HG02798 (cell line): ENCODE measurements around the gene RASGRP3.
"Not testable (repeated sequence)": the region's sequence is repeated elsewhere in the genome, so short reads cannot be mapped to it uniquely, and the experiment has no call there.

ENCODE experiments used
- ATAC-seq: cut with Tn5 transposase; IDR thresholded peaks from one replicate; pipeline ENCODE4 v1.9.1; 2021; ENCODE audit warnings: mild to moderate bottlenecking; ENCODE audit not compliant: unreplicated experiment, poor library complexity

The RASGRP3 gene, protein sequence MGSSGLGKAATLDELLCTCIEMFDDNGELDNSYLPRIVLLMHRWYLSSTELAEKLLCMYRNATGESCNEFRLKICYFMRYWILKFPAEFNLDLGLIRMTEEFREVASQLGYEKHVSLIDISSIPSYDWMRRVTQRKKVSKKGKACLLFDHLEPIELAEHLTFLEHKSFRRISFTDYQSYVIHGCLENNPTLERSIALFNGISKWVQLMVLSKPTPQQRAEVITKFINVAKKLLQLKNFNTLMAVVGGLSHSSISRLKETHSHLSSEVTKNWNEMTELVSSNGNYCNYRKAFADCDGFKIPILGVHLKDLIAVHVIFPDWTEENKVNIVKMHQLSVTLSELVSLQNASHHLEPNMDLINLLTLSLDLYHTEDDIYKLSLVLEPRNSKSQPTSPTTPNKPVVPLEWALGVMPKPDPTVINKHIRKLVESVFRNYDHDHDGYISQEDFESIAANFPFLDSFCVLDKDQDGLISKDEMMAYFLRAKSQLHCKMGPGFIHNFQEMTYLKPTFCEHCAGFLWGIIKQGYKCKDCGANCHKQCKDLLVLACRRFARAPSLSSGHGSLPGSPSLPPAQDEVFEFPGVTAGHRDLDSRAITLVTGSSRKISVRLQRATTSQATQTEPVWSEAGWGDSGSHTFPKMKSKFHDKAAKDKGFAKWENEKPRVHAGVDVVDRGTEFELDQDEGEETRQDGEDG

DNA sequence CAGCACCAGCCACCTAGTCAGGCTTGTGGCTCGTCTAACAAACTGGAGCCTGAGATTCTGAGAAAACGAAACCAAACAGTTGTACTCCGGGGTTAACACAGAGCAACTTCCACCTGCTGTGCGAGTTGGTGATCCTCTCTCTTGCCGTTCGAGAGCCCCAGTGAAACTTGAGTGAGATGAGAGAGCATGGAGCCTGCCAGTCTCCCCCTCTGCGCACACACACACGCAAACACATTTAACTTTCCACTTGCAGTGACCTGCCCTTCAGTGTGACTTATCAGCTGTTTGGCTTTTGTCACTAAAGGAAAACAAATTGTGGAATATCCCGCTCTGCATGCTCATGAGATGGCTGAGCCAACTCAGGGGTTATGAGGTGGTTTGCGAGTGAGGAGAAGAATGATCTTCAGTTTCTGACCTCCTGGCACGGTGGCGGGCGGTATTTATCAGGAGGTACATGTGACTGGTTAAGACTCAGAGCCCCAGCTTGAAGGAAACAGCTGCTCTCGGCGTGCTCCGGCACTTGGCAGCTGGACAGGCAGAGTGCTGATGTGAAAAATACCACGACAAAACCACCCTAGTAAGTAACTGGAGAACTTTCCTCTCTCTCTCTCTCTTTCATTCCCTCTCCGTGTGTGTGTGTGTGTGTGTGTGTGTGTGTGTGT lies at the start of gene RASGRP3:
RASGRP3 (plus strand) TSS at position 519 of the 662 bp plus-strand sequence. CDS start 38,488 bp downstream, outside the sequence.
- ATAC-seq, result peak; percentile 61

DNA sequence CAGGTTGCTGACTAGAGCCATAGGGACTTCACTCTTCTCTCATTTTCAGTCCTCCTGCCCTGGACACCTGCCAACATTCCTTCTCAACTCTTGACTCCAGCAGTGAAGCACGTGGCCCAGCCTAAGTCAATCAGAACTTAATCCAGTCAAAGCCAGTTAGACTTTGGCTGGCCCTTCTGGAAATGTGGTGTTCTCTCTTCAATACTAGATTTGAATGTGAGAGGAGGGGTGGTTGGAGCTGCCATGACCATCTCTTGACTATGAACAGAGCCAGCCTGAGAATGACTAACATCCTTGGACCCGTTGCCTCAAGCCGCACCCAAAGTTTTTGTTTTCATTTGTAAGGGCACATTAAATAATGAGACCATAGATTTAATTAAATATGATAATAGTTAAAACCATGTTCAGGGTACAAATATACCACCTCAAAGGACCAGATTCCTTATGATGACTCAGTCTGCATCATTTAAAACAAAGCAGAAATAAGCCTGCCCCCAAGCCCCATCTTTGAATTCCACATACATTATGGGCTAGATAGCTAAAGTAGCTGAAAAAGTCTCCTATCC lies 49.7 kb upstream of the RASGRP3 start:
- no peak for ATAC-seq

DNA sequence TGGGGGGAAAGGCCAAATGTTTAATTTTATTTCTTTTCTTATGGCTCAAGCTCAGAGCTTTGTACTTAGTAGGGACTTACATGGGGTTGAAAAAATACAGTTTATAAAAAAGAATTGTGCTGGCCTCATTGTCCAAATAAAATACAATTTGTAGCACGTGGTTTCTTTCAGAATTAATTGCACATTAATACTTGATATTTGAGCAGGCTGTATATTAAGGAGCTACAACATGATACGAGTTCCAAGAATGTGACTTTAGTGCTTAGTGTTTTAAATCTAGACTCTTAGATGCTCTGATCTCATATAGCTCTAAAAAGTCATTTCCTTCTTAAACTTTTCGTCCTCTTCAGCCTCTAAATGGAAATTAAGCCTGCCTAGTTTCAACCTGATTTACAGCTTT lies 46.4 kb upstream of the RASGRP3 start:
- ATAC-seq, result no peak

DNA sequence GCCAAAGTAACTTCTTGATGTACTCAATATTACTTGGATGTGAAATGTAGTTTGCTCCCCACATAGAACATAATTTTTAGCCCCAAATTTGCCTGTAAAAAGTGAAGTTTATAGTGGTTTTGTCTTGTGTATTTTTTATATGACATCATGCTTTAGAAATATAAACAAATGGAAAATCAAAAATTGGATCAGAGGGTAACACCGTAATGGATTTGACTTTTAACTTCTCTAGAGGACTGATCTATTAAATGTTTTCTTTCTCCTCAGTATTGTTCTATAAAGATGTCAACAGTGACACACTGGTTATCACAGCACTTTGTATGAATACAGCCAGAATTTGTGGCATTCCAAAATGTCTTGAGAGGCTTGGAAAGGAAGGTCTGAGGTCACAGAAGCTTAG lies 45.6 kb upstream of the RASGRP3 start:
- ATAC-seq, result no peak

DNA sequence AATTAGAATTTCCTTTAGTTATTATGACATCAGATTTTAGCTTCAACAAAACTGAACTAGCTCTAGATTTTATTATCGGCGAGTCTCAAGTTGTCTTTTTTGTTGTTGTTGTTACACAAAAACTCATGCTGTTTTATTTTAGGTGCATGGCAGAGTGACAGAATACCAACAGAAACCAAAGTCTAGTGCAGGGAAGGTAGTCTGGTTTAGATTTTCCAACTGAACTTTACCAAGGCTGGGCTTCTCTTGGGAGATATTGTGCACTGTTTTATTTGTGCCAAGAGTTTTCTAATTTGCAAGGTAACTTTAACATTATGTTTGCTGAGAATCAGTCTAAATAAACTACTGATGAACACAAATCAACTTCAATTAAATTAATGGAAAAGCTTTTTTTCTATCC lies 43.6 kb upstream of the RASGRP3 start:
- ATAC-seq, result no peak

DNA sequence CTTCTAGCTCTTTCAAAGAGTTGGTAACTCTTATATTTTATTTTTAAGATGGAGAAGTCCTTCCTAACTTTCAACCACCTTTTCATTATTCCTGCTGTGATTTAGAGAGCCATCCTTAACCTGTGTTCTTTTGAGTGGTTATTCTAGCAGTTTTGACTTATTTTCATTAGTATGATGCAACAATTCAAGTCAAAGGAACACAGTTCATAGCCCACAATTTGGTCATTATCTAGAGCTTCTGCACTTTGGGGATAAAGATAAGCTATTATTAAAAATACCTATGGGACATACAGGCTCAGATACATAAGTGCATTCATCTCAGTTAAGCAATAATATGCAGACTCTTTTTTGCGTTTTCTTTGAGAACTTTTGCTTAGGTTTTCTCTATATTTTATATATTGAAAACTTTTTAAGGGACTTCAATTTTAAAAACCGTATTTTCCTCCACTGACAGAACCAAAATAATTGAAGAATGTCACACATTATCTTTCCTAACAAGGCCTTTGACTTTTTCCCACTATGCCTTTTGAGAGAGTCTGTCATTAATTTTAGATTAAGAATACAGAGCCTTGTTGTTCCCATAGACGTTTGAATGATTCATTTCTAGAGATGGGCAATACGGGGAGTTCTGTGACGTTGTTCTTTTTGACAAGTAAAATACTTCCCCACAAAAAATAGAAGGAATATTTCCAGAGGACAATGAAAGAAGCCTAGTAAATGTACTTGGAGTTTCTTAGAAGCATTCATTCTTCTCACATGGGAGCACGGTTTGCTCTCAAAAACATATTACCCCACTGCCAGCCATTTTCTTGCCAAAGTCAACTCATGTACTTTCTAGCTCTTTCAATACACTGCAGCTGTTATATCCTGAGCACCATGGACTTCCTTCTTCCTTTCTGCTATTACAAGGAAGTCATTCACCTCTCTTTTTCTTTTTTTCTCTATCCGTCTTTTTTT lies 42.9 kb upstream of the RASGRP3 start:
- no peak for ATAC-seq

DNA sequence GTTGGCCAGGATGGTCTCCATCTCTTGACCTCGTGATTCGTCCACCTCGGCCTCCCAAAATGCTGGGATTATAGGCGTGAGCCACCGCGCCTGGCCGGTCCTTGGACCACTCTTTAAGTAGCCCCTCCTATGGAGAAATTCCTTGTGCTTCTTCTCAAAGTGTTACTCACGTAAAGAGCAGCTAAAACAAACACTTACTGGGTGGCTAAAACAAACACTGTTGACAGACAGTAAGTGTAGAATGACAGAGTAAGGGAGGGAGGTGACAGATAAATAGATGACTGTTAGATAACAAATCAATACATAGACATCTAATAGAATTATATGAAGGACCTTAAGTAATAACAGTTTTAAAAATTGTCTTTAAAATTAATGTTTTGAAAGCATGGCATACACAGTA lies 40.9 kb upstream of the RASGRP3 start:
- no peak for ATAC-seq

DNA sequence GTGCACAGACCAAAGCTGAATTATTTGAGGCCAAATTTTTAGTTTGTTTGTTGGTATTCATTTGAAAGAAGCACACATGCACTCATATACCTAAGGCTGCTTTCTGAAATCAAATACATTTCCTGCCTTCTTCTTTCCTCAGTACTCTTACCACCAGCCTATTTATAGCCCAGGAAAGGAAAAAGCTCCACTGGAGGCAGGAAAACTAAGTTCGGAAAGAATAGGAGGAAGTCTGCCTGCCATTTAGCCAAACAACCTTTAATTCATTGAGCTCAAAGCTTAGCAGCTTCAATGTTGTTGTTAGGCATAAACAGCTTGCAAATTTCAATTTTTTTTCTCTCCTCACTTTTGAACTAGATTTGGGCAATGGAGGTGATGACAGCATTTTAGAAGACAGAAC lies 40.4 kb upstream of the RASGRP3 start:
- no peak for ATAC-seq

DNA sequence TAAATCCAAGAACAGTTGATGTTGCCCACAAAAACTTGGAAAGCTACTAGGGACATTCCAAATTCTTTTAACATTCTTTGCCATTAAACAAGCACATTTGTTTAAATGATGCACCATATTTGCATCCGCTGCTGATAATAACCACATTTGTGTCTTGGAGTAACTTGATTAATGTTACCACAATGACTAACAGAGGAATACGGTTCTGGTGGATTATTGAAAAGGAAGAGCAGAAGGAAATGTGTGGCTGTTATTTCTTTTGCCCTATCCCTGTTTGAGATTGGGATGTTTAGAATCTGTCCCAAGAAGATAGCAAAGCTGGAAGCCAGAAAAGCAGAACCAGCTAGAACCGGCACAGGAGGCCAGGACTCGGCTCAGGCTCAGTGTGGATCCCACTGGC lies 39.2 kb upstream of the RASGRP3 start:
- ATAC-seq, result no peak

DNA sequence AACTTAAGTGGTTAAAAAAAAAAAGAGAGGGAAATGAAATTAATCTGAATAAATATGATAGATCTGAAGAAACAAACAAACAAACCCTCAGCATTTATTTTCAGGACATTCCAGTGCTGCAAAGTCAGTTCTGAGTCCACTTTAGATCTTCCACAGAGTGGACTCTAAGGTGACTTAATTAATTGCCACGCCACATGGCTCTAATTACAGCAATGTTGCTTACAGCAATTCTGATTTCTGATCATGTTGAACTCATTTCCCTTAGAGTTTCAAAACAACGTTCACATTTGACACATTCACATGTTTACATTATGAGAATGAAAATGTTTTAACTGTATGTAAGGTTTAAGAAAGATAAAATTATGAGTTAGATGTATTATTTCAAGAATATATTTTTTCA lies 38.6 kb upstream of the RASGRP3 start:
- ATAC-seq, result no peak

DNA sequence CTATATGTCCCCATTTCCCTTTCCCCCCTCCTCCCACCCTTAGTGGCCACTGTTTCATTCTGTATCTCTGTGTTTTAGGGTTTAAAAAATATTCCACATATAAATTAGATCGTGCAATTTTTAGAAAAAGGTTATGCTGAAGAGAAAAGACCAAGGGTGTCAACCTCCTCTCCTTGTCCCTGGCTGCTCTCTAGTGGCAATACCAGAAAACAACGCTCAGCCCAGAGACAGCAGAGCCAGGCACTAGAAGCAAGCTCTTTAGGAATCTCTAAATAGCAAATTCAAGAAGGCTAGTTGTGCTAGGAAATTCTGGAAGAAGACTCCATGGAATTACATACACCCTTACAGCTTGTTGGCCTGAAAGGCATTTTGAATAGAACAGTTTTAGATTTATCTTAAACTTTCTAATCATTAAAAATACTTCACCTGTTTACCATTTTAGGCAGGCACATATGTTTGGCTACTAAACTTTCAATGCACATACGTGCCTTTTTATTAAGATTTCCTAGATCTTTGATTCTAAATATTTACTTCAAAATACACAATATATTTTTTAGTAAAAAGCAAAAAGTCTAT lies 35.1 kb upstream of the RASGRP3 start:
- ATAC-seq, result peak; percentile 83

DNA sequence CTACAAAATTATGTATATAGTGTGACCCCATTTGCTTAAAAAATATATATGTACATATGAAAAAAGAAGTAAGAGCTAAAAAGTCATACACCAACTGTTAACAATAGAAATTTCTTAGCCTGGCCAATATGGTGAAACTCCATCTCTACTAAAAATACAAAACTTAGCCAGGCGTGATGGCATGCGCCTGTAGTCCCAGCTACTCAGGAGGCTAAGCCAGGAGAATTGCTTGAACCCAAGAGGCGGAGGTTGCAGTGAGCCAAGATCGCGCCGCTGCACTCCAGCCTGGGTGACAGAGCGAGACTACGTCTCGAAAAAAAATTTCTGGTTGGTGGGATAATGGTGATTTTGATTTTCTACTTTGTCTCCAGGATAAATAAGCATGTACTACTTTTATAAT lies 34.4 kb upstream of the RASGRP3 start:
- not testable (repeated sequence) for ATAC-seq

DNA sequence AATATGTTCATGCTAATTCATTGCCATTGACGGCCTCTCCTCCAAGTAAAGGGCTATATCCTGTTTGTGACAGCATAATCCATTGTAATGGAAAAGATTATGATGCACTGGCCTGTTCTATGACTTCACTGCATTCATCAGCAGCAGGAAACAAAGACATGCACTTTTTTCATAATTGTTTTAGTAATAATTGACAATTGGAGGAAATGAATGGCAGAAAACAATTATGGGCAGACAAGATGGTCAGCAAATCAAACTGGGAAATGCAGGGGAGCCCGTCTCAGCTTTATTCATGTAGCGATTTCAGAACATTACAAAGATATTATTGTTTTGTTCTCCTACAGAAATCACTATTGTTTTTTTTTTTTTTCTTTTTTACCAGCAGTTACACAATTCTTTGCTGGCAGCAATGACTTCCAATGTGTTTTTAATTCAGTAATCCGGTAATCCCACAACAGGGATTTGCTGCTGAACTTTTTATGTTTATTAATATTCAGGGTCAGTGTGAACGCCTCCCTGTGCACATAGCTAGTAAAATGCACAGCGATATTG lies 33.8 kb upstream of the RASGRP3 start:
- no peak for ATAC-seq

DNA sequence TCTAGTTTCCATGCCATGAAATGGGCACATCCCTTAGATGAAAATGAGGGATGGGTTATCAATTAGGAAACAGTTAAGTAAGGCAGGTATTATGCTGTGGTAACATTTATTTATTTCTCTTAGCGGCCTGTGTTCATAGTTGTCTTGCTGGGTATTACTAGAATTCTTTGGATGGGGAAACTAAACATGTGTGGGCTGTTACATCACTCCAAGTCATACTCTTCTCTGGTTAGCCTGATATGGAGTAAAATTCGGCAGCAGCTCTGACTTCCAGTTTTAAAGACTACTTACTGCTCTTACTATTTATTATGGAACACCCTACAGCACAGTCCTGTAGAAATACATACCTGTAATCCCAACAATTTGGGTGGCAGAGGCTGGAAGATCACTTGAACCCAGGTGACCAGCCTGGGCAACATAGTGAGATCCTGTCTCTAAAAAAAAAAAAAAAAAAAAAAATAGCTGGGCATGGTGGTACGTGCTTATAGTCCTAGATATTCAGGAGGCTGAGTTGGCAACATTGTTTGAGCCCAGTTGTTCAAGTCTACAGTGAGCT lies 33.1 kb upstream of the RASGRP3 start:
- ATAC-seq, result no peak

DNA sequence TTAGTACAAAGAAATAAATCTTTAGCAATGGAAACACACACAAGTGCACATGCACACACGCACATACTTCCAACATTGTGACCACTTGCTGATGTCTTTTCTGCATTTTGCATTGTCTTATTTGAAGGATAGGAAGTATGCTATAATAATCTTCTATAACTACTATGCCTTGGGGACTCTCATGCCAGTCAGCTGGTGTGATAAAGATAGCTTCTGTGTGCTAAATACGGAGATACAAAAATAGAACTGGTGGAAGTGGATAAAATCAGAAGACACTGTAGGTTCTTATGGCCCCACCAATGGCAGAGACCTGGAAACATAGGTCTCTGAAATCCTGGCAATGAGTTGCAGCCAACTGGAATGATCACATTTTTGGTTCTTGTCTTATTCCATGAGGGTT lies 31.5 kb upstream of the RASGRP3 start:
- ATAC-seq, result no peak

DNA sequence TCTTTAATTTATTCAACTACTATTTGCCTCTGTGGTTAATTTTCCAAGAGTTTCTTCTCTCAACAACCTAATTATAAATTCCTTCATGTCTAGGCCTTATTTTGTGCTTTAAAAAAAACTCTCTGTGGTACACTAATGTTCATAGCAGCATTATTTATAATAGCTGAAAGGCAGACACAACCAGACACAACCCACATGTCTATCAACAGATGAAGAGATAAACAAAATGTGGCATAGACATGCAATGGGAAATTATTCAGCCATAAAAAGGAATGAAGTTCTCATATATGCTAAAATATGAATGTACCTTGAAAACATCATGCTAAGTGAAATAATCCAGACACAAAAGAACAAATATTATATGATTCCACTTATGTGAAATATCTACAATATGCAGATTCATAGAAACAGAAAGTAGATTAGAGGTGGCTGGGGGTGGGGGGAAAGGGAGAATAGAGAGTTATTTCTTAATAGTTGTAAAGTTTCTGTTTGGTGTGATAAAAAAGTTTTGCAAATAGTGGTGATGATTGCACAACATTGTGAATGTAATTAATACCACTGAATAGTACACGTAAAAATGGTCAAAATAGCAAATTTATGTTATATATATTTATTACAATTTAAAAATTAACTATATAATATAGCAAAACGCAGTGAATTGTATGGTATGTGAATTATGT lies 28.1 kb upstream of the RASGRP3 start:
- ATAC-seq, result no peak

DNA sequence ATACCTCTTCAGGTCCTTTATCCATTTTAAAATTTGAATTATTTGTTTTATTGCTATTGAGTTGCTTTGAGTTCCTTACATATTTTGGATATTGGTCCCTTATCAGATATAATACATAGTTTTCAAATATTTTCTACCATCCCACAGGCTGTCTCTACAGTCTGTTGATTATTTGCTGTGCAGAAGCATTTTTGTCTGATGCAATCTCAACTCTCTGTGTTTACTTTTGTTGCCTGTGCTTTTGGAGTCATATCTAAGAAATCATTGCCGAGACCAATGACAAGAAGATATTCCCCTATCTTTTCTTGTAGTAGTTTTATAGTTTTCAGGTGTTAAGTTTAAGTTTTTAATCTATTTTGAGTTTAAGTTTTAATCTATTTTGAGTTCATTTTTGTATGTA lies 25.2 kb upstream of the RASGRP3 start:
- ATAC-seq, result no peak

DNA sequence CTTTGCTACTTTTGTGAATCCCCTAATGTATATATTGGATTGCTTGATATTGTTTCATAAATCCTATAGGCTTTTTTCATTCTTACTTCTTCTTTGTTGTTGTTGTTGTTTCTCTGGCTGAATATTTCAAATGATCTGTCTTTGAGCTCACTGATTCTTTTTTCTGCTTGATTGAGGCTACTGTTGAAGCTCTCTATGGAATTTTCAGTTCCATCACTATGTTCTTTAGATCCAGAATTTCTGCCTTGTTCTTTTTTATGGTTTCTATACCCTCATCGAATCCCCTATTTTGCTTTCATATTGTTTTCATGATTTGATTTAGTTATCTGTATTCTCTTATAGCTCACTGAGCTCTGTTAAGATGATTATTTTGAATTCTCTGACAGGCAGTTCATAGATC lies 24.6 kb upstream of the RASGRP3 start:
- ATAC-seq, result no peak
